Esophagus muscularis mucosa (tissue), 3 donors: Measurements from ENCODE around the gene SMIM28.

Experiments
- EP300 ChIP-seq: sonication (generic); formaldehyde crosslinking; IDR thresholded peaks from one replicate; pipeline ENCODE4 v1.6.1; 2017; ENCODE audit warnings: antibody characterized with exemption
- POLR2A ChIP-seq: fragments of 450-650 bp; IDR thresholded peaks from one replicate; pipeline ENCODE4 v1.6.1; 2017; ENCODE audit warnings: antibody characterized with exemption, moderate library complexity, mild to moderate bottlenecking, low read depth
- POLR2AphosphoS5 ChIP-seq, 2 donors: sonication (generic); formaldehyde crosslinking; IDR thresholded peaks; one replicate each; pipeline ENCODE4 v1.6.1; 2017; ENCODE audit warnings: antibody characterized with exemption in 2 of 2

GRCh38 chr6:138424004-138424904 is 46.5 kb downstream of the SMIM28 start:
- TF ChIP-seq POLR2A (no peak), POLR2AphosphoS5 (IDR thresholded peaks at IDR 0.05) (no peak), EP300 (no peak)
